MM.1S (cell line): Measurements from ENCODE around the gene NUAK1.

Experiments
- DNase-seq: peaks from one replicate; pipeline ENCODE4 v3.0.0-alpha.2; 2015
- H2AFZ ChIP-seq: fragments of 300-600 bp; sonication (generic); 2 replicates; pipeline ENCODE4 v1.6.0; 2016; ENCODE audit warnings: antibody characterized with exemption, low read length
- H3F3A ChIP-seq: fragments of 300-600 bp; sonication (generic); 2 replicates; pipeline ENCODE4 v1.6.1; 2016; ENCODE audit warnings: mild to moderate bottlenecking, antibody characterized with exemption, low read length, moderate library complexity, mixed read lengths; ENCODE audit not compliant: insufficient read depth
- H3K27ac ChIP-seq: fragments of 300-600 bp; sonication (generic); 2 replicates; pipeline ENCODE4 v1.5.1; 2016; ENCODE audit warnings: mild to moderate bottlenecking, low read length
- H3K27me3 ChIP-seq: fragments of 300-600 bp; sonication (generic); replicated peaks from 2 replicates; pipeline ENCODE4 v1.6.0; 2016; ENCODE audit warnings: low read length; ENCODE audit not compliant: insufficient read depth
- H3K36me3 ChIP-seq: fragments of 300-600 bp; sonication (generic); replicated peaks from 2 replicates; pipeline ENCODE4 v1.6.1; 2016; ENCODE audit warnings: mild to moderate bottlenecking, low read length, mixed read lengths; ENCODE audit not compliant: insufficient read depth
- H3K4me1 ChIP-seq: fragments of 300-600 bp; sonication (generic); 2 replicates; pipeline ENCODE4 v1.6.1; 2016; ENCODE audit warnings: low read length, mixed read lengths
- H3K4me2 ChIP-seq: fragments of 300-600 bp; sonication (generic); 2 replicates; pipeline ENCODE4 v1.6.0; 2016; ENCODE audit warnings: low read depth, low read length
- H3K4me3 ChIP-seq: fragments of 300-600 bp; sonication (generic); 2 replicates; pipeline ENCODE4 v1.5.1; 2016; ENCODE audit warnings: low read length, mixed read lengths
- H3K79me2 ChIP-seq: fragments of 300-600 bp; sonication (generic); 2 replicates; pipeline ENCODE4 v1.6.1; 2016; ENCODE audit warnings: mixed run types, low read length, mixed read lengths
- H3K9ac ChIP-seq: fragments of 300-600 bp; sonication (generic); 2 replicates; pipeline ENCODE4 v1.6.1; 2016; ENCODE audit warnings: low read length, mixed read lengths
- H3K9me2 ChIP-seq: fragments of 300-600 bp; sonication (generic); replicated peaks from 2 replicates; pipeline ENCODE4 v1.6.1; 2016; ENCODE audit warnings: mild to moderate bottlenecking, low read length, mixed read lengths; ENCODE audit not compliant: insufficient read depth
- H3K9me3 ChIP-seq: fragments of 300-600 bp; sonication (generic); replicated peaks from 2 replicates; pipeline ENCODE4 v1.6.1; 2016; ENCODE audit warnings: mild to moderate bottlenecking, low read length, mixed read lengths; ENCODE audit not compliant: insufficient read depth
- H4K20me1 ChIP-seq: fragments of 300-600 bp; sonication (generic); 2 replicates; pipeline ENCODE4 v1.6.1; 2016; ENCODE audit warnings: mild to moderate bottlenecking, low read length, moderate library complexity, mixed read lengths; ENCODE audit not compliant: insufficient read depth
- CTCF ChIP-seq: fragments of 300-600 bp; sonication (generic); IDR thresholded peaks from 2 replicates; pipeline ENCODE4 v1.5.1; 2016; ENCODE audit warnings: antibody characterized with exemption, low read length, mixed read lengths
- EZH2 ChIP-seq: fragments of 300-600 bp; sonication (generic); optimal IDR thresholded peaks from 2 replicates; pipeline ENCODE3; 2017; ENCODE audit warnings: low read depth, mild to moderate bottlenecking, antibody characterized with exemption, low read length, mixed read lengths
- EZH2phosphoT487 ChIP-seq: fragments of 300-600 bp; sonication (generic); IDR thresholded peaks from 2 replicates; pipeline ENCODE4 v1.6.1; 2018; ENCODE audit warnings: antibody characterized with exemption, low read length

Gene NUAK1

GRCh38 chr12:106108185-106108835 is 30.4 kb downstream of the NUAK1 start:
- DNase-seq, result no peak
- Histone ChIP-seq H3F3A (peaks cover 9% of the 10 kb centered on the region), H4K20me1 (peaks cover 42% of the 10 kb centered on the region), H3K4me1 (peaks cover 28% of the 10 kb centered on the region), H3K9ac (no peak overlapping the region), H3K79me2 (peaks cover 97% of the 10 kb centered on the region), H2AFZ (no peak overlapping the region), H3K27me3 (no peaks in the 10 kb centered on the region), H3K9me3 (no peaks in the 10 kb centered on the region), H3K4me2 (no peak overlapping the region), H3K36me3 (no peaks in the 10 kb centered on the region; the same call in 1 of the 2 replicates), H3K9me2 (no peaks in the 10 kb centered on the region), H3K4me3 (no peak overlapping the region), H3K27ac (no peak overlapping the region)
- TF ChIP-seq CTCF, result no peak
- TF ChIP-seq EZH2phosphoT487, result no peak

- Histone ChIP-seq H3K4me3 (no peak overlapping the region), H3K9ac (no peak overlapping the region), H3K79me2 (peaks cover 95% of the 10 kb centered on the region), H3K27me3 (no peaks in the 10 kb centered on the region), H3K9me2 (no peaks in the 10 kb centered on the region), H3K9me3 (no peaks in the 10 kb centered on the region), H2AFZ (no peak overlapping the region), H3K27ac (no peak overlapping the region), H4K20me1 (peaks cover 40% of the 10 kb centered on the region), H3K36me3 (no peaks in the 10 kb centered on the region; the same call in 1 of the 2 replicates), H3F3A (peaks cover 1% of the 10 kb centered on the region; the same call in 1 of the 2 replicates), H3K4me2 (no peak overlapping the region), H3K4me1 (peaks cover 21% of the 10 kb centered on the region)
- no peak for TF ChIP-seq EZH2
- TF ChIP-seq EZH2phosphoT487, result no peak
- TF ChIP-seq CTCF, result no peak
- DNase-seq, result no peak
These were observed 31.2 kb downstream of the NUAK1 start for GRCh38 chr12:106107566-106107965.

- Histone ChIP-seq H3K79me2 (peaks cover 95% of the 10 kb centered on the region), H4K20me1 (peaks cover 35% of the 10 kb centered on the region), H3K9me3 (no peaks in the 10 kb centered on the region), H3K9me2 (no peaks in the 10 kb centered on the region), H3K4me3 (no peak overlapping the region), H3K36me3 (no peaks in the 10 kb centered on the region; the same call in 1 of the 2 replicates), H3K4me2 (no peak overlapping the region), H3F3A (no peaks in the 10 kb centered on the region), H3K27ac (no peak overlapping the region), H3K9ac (no peak overlapping the region), H2AFZ (no peak overlapping the region), H3K4me1 (peaks cover 14% of the 10 kb centered on the region; the same call in 1 of the 2 replicates), H3K27me3 (no peaks in the 10 kb centered on the region)
- TF ChIP-seq EZH2 (no peak), EZH2phosphoT487 (no peak), CTCF (no peak)
- no peak for DNase-seq
These were observed 31.9 kb downstream of the NUAK1 start for GRCh38 chr12:106106892-106107291.
